GM19035 (cell line): ENCODE data around the gene CYTH1.
A peak's percentile ranks its signal among the peaks of the same experiment; 100 is the strongest.

Experiments
- ATAC-seq: cut with Tn5 transposase; IDR thresholded peaks from one replicate; pipeline ENCODE4 v1.9.1; 2021; ENCODE audit not compliant: unreplicated experiment

Gene CYTH1

GRCh38 chr17:78738278-78738677 is 43.8 kb downstream of the CYTH1 start:
- ATAC-seq, result no peak

GRCh38 chr17:78737332-78737731 is 44.7 kb downstream of the CYTH1 start:
- ATAC-seq, result no peak

DNA sequence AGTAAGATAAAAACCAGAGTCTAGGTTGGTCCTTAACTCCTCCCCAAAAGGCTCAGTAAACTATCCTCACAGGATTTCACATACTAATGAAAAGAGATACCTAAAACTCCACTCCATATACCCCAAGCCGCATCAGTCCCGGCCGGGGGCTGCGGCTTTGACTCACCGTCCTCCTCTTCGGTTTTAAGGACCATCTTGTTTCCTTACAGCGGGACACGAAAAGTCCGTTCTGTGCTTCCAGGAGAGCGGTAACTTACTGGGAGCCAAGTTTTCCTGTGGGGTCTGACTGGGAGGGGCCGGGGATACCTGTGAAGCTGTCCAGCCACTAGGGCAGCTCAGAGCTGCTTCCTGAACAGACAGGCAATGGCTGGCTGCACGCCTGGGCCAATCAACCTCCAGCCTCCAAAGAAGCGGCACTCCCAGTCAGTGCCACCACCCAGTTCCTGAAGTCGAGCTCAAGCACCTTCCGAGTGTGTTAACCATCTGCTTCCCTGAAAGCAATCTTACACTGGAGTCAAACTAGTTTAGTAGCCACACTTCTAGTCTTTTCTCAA is 45.5 kb downstream of the CYTH1 start:
- ATAC-seq, result peak; percentile 53

- ATAC-seq, result no peak
Measured at GRCh38 chr17:78735832-78736525, 46.1 kb downstream of the CYTH1 start.

- ATAC-seq, result no peak
Measured at GRCh38 chr17:78734793-78735641, 47.1 kb downstream of the CYTH1 start.

- ATAC-seq, result no peak
Measured at GRCh38 chr17:78732354-78732753, 49.7 kb downstream of the CYTH1 start.

DNA sequence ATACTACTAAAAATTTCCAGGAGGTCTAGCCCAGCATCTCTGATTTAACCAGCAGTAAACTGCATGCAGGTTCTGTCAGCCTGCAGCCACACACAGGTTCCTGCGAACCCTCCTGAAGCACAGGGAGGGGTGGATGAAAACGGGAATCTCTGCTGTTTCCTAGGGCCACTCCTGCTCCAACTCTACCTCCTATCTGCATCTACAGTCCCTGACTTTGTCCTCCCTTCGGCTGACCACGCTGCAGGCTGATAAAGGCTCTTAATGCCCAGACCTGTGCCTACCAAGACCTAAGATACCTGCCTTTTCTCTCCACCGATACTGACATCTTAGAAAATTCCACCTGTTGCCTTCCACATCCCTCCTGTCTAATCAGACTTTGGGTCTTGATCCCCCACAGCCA is 50.2 kb downstream of the CYTH1 start:
- ATAC-seq, result no peak

- no peak for ATAC-seq
Measured at GRCh38 chr17:78729641-78730040, 52.4 kb downstream of the CYTH1 start.

DNA sequence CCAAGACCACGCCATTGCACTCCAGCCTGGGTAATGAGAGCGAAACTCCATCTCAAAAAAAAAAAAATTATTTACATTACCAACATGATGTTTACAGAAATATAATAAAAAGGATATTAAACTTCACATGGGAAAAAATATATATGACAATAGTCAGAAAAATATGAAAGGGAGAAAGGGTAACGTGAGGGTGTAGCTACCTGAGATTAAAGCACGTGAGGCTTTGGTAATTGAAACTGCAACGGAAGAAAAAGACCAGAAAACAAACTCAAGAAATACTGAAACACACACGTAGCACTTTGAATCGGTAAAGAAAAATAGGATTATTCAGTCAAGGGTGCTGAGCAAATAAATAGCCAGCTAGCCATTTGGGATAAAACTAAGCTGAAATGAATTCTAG is 53.6 kb downstream of the CYTH1 start:
- ATAC-seq, result no peak

- no peak for ATAC-seq
Measured at GRCh38 chr17:78727476-78728229, 54.4 kb downstream of the CYTH1 start.

GRCh38 chr17:78727057-78727456 is 55.0 kb downstream of the CYTH1 start:
- ATAC-seq, result no peak

DNA sequence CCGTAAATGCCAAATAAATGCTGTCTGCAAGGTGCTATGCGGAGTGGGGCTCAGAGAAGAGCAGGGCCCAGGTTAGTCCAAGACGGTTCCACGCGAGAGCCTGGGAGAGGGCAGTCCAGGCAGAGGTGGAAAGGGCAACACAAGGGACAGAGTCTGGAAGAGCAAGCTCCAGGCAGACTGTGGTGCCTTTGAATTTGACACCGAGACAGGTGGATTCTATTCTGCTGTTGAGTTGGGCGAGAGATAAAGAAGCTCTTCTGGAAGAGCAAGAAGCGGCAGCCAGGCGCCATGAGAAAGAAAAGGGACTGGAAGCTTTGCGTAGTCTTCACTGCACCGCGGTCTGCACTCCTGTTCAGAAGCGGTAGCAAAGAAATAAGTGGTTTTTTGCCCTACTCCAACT is 55.6 kb downstream of the CYTH1 start:
- no peak for ATAC-seq

- ATAC-seq, result peak; percentile 46
Measured at GRCh38 chr17:78725448-78726021, 56.5 kb downstream of the CYTH1 start.

DNA sequence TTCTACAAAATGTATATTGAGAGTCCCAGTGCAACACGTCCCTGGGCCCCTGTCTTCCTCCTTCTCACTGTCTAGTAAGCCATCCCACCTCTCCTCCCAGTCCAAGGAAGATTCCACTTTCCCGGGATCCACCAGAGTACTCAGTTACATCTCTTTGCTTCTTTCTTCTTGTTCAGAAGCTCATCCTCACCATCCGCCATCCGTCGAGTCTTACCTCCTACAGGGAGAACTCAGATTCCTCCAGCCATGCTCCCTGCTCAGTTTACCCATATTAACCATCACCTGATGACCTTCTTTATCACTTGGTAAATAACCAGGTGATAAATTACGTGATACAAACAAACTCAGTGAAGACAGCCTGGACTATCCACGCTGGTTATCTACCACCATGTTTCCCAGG is 57.1 kb downstream of the CYTH1 start:
- no peak for ATAC-seq

DNA sequence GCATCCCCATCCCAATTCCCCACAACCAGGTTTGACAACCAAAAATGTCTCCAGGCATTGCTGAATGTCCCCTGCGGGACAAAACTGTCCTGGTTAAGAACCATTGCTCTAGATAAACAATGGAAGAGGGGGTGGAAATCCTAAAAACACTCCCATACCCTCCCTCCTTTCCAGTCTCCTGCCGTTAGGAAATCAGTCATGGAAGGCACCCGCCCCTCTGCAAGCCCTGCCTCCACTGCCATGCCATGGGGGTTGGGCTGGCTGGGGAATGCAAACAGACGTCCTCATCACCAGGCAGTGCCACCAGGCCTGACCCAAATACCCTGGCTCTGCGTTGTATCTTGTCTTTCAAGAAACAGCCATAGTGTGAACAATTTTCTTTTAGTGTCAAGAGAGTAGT is 57.5 kb downstream of the CYTH1 start:
- ATAC-seq, result no peak

GRCh38 chr17:78723957-78724356 is 58.1 kb downstream of the CYTH1 start:
- no peak for ATAC-seq

GRCh38 chr17:78723001-78723796 is 58.9 kb downstream of the CYTH1 start:
- ATAC-seq, result no peak

DNA sequence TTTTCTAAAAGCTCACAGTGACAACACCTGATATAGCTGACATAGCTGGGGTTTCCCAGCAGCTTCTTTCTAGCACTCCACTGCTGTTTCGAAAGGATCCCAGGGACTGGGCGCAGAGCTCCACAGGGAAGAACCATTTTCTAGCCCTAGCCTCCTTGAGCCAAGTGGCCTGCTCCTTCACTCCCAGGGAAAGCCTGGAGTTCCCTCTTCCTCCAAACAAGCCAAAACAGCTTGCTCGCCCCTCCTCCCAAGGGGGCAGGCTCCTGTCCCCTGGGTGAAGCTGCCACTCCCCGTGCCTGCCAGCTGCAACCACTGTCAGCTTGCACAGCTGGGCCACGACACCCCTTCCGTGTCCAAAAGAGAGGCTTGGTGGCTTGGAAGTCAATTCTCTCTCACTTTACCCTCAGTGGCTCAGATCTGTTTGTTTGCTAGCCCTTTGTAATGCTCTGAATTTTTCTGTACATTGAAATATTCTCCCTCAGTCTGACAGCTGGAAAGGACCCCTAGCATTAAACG is 59.8 kb downstream of the CYTH1 start:
- no peak for ATAC-seq

GRCh38 chr17:78719630-78720298 is 62.3 kb downstream of the CYTH1 start:
- ATAC-seq, result no peak
